ENCODE measurements around the gene MPV17L.
"Not testable (repeated sequence)": the region's sequence is repeated elsewhere in the genome, so short reads cannot be mapped to it uniquely, and the experiment has no call there.

Gene MPV17L

GRCh38 chr16:15451098-15451731 lies 55.7 kb downstream of the MPV17L start:
- DNase-seq (ENCODE audit: low read depth) = no peak

GRCh38 chr16:15452246-15452855 lies 56.8 kb downstream of the MPV17L start:
- no peak for DNase-seq (ENCODE audit: low read depth)

- DNase-seq (ENCODE audit: low read depth) = not testable (repeated sequence)
These were observed 57.7 kb downstream of the MPV17L start for GRCh38 chr16:15453296-15453695.

GRCh38 chr16:15454933-15455332 lies 59.4 kb downstream of the MPV17L start:
- DNase-seq (ENCODE audit: low read depth) = not testable (repeated sequence)

GRCh38 chr16:15457400-15457799 lies 61.8 kb downstream of the MPV17L start:
- no peak for DNase-seq (ENCODE audit: low read depth)

DNA sequence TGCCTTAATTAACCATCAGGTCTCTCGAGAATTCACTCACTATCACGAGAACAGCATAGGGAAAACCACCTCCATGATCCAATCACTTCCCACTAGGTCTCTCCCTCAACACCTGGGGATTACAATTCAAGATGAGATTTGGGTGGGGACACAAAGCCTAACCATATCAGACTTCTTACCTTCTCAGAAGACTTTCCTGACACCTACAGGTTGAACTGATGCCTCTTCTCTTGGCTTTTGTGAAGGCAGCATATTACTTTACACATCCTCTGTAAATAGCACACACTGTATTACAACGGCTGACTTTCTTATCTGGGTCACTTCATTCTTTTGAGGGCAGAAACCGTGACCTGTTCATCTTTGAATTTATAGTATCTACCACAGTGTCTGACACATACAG lies 62.4 kb downstream of the MPV17L start:
- no peak for DNase-seq (ENCODE audit: low read depth)

GRCh38 chr16:15459791-15460190 lies 64.2 kb downstream of the MPV17L start:
- no peak for DNase-seq (ENCODE audit: low read depth)

DNA sequence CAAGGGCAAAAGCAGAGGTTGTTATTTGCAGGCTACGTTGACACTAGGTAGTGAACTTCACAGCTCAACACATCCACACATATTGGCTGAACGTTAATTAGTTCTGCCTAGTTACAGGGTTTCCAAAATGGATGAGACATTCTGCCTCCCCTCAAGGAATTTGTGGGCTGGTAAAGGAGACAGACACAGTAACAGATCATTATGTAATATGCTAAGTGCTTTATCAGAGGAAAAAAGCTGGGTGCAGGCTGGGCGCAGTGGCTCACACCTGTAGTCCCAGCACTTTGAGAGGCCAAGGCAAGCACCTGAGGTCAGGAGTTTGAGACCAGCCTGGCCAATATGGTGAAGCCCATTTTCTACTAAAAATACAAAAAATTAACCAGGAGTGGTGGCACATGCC lies 65.0 kb downstream of the MPV17L start:
- no peak for DNase-seq (ENCODE audit: low read depth)

DNA sequence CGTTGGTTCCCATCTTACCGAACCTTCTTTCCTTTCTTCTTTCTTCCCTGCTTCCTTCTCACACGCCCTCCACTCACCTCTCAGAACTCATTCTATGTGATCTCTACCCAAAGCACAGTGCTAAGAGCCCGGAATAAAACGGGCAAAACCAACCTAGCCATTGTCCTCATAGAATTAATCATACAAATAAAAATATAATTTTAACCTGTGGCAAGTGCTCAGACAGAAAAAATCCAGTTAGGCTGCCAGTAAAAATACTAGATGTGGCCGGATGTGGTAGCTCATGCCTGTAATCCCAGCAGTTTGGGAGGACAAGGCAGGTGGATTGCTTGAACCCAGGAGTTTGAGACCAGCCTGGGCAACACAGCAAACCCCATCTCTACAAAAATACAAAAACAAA lies 65.8 kb downstream of the MPV17L start:
- no peak for DNase-seq (ENCODE audit: low read depth)
